WTC11 (cell line): ENCODE measurements around the gene ROBO4. TPM values are rescaled to one million over a fixed set of nuclear protein-coding genes. Genes with fewer than 3 reads are reported as not detected.

ENCODE experiments used
- ATAC-seq: fragments of 200-7000 bp; cut with Tn5 transposase; 2 replicates; pipeline ENCODE4 v1.10.0; 2021; ENCODE audit warnings: mild to moderate bottlenecking, moderate library complexity
- CTCF ChIA-PET: fragments of 300-600 bp; sonication (Branson Sonifier 250); formaldehyde crosslinking; loops from one replicate; lab custom pipeline; 2021; ENCODE audit warnings: antibody characterized with exemption; lab: Charles Lee
- POLR2A ChIA-PET: fragments of 350-600 bp; sonication (Branson Sonifier 250); formaldehyde crosslinking; loops from one replicate; lab custom pipeline; 2021; ENCODE audit warnings: antibody characterized with exemption; lab: Charles Lee
- DNase-seq: peaks from one replicate; pipeline ENCODE4 v3.0.0; 2021; ENCODE audit warnings: low spot score
- H3K27ac Mint-ChIP-seq: 2 replicates; pipeline ENCODE4 v1.8.0; 2021; ENCODE audit warnings: mixed read lengths
- H3K27me3 Mint-ChIP-seq: 2 replicates; pipeline ENCODE4 v1.8.0; 2021; ENCODE audit warnings: low read depth, mild to moderate bottlenecking, moderate library complexity, mixed read lengths
- H3K36me3 Mint-ChIP-seq: 2 replicates; pipeline ENCODE4 v1.8.0; 2021; ENCODE audit warnings: mixed read lengths
- H3K4me1 Mint-ChIP-seq: 2 replicates; pipeline ENCODE4 v1.8.0; 2022; ENCODE audit warnings: mixed read lengths
- H3K4me3 Mint-ChIP-seq: 2 replicates; pipeline ENCODE4 v1.8.0; 2021; ENCODE audit warnings: mild to moderate bottlenecking, moderate library complexity, mixed read lengths
- H3K9me3 Mint-ChIP-seq: 2 replicates; pipeline ENCODE4 v1.8.0; 2021; ENCODE audit warnings: mixed read lengths
- ATF1 ChIP-seq: sonication (generic); formaldehyde crosslinking; IDR thresholded peaks from 2 replicates; pipeline ENCODE4 v1.8.1; 2023; ENCODE audit warnings: mild to moderate bottlenecking, moderate library complexity, missing genetic modification reagents
- GRHL2 ChIP-seq: fragments of 250-450 bp; sonication (Bioruptor Pico); IDR thresholded peaks from 2 replicates; pipeline ENCODE4 v1.8.0; 2022; ENCODE audit warnings: mild to moderate bottlenecking, moderate library complexity; ENCODE audit not compliant: insufficient replicate concordance, severe bottlenecking
- JUN ChIP-seq: sonication (generic); formaldehyde crosslinking; IDR thresholded peaks from 2 replicates; pipeline ENCODE4 v1.8.0; 2023; ENCODE audit warnings: mild to moderate bottlenecking, missing genetic modification reagents
- NFATC4 ChIP-seq: fragments of 250-450 bp; sonication (Bioruptor Pico); IDR thresholded peaks from 2 replicates; pipeline ENCODE4 v1.9.0; 2021; ENCODE audit warnings: mild to moderate bottlenecking
- NFE2L1 ChIP-seq: sonication (generic); formaldehyde crosslinking; IDR thresholded peaks from 2 replicates; pipeline ENCODE4 v1.8.1; 2023; ENCODE audit warnings: missing genetic modification reagents
- RORB ChIP-seq: fragments of 250-450 bp; sonication (Bioruptor Pico); IDR thresholded peaks from 2 replicates; pipeline ENCODE4 v1.9.0; 2021; ENCODE audit warnings: mild to moderate bottlenecking
- SMAD3 ChIP-seq: sonication (generic); formaldehyde crosslinking; IDR thresholded peaks from 2 replicates; pipeline ENCODE4 v1.8.0; 2022; ENCODE audit warnings: missing genetic modification reagents, mild to moderate bottlenecking, borderline replicate concordance
- TEAD1 ChIP-seq: sonication (generic); formaldehyde crosslinking; IDR thresholded peaks from 2 replicates; pipeline ENCODE4 v1.8.0; 2022; ENCODE audit warnings: mild to moderate bottlenecking, missing genetic modification reagents
- ZNF396 ChIP-seq: fragments of 250-450 bp; sonication (Bioruptor Pico); IDR thresholded peaks from 2 replicates; pipeline ENCODE4 v1.8.0; 2021; ENCODE audit warnings: mild to moderate bottlenecking, moderate library complexity, borderline replicate concordance
- ZNF423 ChIP-seq: fragments of 250-450 bp; sonication (Bioruptor Pico); IDR thresholded peaks from 2 replicates; pipeline ENCODE4 v2.1.2; 2022; ENCODE audit warnings: mild to moderate bottlenecking, moderate library complexity
- ZNF671 ChIP-seq: fragments of 250-450 bp; sonication (Bioruptor Pico); IDR thresholded peaks from 2 replicates; pipeline ENCODE4 v1.8.0; 2021; ENCODE audit warnings: mild to moderate bottlenecking
- total RNA-seq: library from RNA; stranded (reverse); gene quantifications from 3 replicates; pipeline ENCODE4 v1.2.3, GENCODE V29; 2021
- TF ChIP-seq, protein P1 (sequence below): fragments of 200-600 bp; IDR thresholded peaks from 2 replicates; pipeline ENCODE4 v1.8.0; 2022; ENCODE audit warnings: antibody characterized with exemption
- TF ChIP-seq, protein P2 (sequence below): sonication (generic); formaldehyde crosslinking; IDR thresholded peaks from 2 replicates; pipeline ENCODE4 v1.8.1; 2023; ENCODE audit warnings: mild to moderate bottlenecking, missing genetic modification reagents, borderline replicate concordance
- TF ChIP-seq, protein P3 (sequence below): sonication (generic); formaldehyde crosslinking; IDR thresholded peaks from 2 replicates; pipeline ENCODE4 v1.8.0; 2022; ENCODE audit warnings: mild to moderate bottlenecking, missing genetic modification reagents
- TF ChIP-seq, protein P4 (sequence below): sonication (generic); formaldehyde crosslinking; IDR thresholded peaks from 2 replicates; pipeline ENCODE4 v1.8.1; 2022; ENCODE audit warnings: low read depth, missing genetic modification reagents, borderline replicate concordance
- TF ChIP-seq, protein P5 (sequence below): sonication (generic); formaldehyde crosslinking; IDR thresholded peaks from 2 replicates; pipeline ENCODE4 v1.8.1; 2022; ENCODE audit warnings: mild to moderate bottlenecking, moderate library complexity, missing genetic modification reagents
- TF ChIP-seq, protein P6 (sequence below): fragments of 250-450 bp; sonication (Bioruptor Pico); conservative IDR thresholded peaks from 2 replicates; pipeline ENCODE4 v1.9.0; 2021; ENCODE audit warnings: mild to moderate bottlenecking
- TF ChIP-seq, protein P7 (sequence below): sonication (generic); formaldehyde crosslinking; IDR thresholded peaks from 2 replicates; pipeline ENCODE4 v1.8.0; 2023; ENCODE audit warnings: missing genetic modification reagents
- TF ChIP-seq, protein P8 (sequence below): sonication (generic); formaldehyde crosslinking; IDR thresholded peaks from 2 replicates; pipeline ENCODE4 v1.8.0; 2022; ENCODE audit warnings: mild to moderate bottlenecking, missing genetic modification reagents

The ROBO4 gene
- total RNA-seq, 1 experiment from 2014 or later = 0.13 TPM

DNA sequence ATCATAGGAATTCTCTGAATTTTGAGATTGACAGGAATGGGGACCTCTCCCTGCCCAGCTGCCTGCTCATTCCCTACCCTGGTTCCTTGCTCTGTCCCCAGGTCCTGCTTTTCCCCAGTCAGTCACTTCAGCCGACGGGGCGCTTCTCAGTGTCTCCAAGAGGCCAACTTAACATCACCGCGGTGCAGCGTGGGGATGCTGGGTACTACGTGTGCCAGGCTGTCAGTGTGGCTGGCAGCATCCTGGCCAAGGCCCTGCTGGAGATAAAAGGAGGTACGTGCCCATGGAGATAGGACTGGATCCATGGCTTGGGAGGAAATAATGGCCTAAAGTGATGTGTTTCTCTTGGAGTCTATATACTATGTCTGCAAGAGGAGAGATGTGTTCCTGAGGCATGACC, 25.4 kb downstream of the ROBO4 start (continued):
- TF ChIP-seq, protein P1, sequence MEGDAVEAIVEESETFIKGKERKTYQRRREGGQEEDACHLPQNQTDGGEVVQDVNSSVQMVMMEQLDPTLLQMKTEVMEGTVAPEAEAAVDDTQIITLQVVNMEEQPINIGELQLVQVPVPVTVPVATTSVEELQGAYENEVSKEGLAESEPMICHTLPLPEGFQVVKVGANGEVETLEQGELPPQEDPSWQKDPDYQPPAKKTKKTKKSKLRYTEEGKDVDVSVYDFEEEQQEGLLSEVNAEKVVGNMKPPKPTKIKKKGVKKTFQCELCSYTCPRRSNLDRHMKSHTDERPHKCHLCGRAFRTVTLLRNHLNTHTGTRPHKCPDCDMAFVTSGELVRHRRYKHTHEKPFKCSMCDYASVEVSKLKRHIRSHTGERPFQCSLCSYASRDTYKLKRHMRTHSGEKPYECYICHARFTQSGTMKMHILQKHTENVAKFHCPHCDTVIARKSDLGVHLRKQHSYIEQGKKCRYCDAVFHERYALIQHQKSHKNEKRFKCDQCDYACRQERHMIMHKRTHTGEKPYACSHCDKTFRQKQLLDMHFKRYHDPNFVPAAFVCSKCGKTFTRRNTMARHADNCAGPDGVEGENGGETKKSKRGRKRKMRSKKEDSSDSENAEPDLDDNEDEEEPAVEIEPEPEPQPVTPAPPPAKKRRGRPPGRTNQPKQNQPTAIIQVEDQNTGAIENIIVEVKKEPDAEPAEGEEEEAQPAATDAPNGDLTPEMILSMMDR = no peak
- TF ChIP-seq RORB (CRISPR knock-in tag) (no peak), JUN (no peak), ZNF671 (CRISPR knock-in tag) (no peak)
- TF ChIP-seq, protein P2, sequence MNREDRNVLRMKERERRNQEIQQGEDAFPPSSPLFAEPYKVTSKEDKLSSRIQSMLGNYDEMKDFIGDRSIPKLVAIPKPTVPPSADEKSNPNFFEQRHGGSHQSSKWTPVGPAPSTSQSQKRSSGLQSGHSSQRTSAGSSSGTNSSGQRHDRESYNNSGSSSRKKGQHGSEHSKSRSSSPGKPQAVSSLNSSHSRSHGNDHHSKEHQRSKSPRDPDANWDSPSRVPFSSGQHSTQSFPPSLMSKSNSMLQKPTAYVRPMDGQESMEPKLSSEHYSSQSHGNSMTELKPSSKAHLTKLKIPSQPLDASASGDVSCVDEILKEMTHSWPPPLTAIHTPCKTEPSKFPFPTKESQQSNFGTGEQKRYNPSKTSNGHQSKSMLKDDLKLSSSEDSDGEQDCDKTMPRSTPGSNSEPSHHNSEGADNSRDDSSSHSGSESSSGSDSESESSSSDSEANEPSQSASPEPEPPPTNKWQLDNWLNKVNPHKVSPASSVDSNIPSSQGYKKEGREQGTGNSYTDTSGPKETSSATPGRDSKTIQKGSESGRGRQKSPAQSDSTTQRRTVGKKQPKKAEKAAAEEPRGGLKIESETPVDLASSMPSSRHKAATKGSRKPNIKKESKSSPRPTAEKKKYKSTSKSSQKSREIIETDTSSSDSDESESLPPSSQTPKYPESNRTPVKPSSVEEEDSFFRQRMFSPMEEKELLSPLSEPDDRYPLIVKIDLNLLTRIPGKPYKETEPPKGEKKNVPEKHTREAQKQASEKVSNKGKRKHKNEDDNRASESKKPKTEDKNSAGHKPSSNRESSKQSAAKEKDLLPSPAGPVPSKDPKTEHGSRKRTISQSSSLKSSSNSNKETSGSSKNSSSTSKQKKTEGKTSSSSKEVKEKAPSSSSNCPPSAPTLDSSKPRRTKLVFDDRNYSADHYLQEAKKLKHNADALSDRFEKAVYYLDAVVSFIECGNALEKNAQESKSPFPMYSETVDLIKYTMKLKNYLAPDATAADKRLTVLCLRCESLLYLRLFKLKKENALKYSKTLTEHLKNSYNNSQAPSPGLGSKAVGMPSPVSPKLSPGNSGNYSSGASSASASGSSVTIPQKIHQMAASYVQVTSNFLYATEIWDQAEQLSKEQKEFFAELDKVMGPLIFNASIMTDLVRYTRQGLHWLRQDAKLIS (CRISPR knock-in tag) = no peak
- TF ChIP-seq, protein P3, sequence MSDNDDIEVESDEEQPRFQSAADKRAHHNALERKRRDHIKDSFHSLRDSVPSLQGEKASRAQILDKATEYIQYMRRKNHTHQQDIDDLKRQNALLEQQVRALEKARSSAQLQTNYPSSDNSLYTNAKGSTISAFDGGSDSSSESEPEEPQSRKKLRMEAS (CRISPR knock-in tag) = no peak

DNA sequence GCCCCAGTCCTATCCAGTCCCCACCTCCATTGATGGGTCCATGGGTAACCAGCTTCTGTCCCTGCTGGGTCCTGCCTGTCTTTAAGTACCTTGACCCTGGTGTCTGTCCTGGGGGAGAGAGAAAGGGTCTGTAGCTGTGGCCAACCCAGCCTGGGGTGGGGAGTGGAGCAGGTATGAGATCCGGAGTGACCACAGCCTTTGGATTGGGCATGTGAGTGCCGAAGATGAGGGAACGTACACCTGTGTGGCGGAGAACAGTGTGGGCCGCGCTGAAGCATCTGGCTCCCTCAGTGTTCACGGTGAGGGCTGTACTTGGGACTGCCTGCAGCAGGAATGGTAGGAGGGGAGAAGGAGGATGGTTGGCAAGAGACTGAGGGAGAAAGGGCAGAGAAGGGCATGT, 27.2 kb downstream of the ROBO4 start:
- ChIA-PET CTCF (no interaction called here), POLR2A (no interaction called here)
- H3K4me3 Mint-ChIP-seq = no peak overlapping the region
- ATAC-seq (no peak), DNase-seq (no peak)
- no peaks in the 10 kb centered on the region for H3K9me3 Mint-ChIP-seq
- H3K27me3 Mint-ChIP-seq = peaks cover 100% of the 10 kb centered on the region
- no peak overlapping the region for H3K27ac Mint-ChIP-seq
- H3K36me3 Mint-ChIP-seq = no peaks in the 10 kb centered on the region
- peaks cover 25% of the 10 kb centered on the region for H3K4me1 Mint-ChIP-seq
- TF ChIP-seq NFE2L1 (CRISPR knock-in tag) = no peak
- TF ChIP-seq SMAD3 (CRISPR knock-in tag) = no peak
- TF ChIP-seq ZNF671 (CRISPR knock-in tag) = no peak
- TF ChIP-seq, protein P4, sequence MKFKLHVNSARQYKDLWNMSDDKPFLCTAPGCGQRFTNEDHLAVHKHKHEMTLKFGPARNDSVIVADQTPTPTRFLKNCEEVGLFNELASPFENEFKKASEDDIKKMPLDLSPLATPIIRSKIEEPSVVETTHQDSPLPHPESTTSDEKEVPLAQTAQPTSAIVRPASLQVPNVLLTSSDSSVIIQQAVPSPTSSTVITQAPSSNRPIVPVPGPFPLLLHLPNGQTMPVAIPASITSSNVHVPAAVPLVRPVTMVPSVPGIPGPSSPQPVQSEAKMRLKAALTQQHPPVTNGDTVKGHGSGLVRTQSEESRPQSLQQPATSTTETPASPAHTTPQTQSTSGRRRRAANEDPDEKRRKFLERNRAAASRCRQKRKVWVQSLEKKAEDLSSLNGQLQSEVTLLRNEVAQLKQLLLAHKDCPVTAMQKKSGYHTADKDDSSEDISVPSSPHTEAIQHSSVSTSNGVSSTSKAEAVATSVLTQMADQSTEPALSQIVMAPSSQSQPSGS (CRISPR knock-in tag) = no peak
- TF ChIP-seq, protein P5, sequence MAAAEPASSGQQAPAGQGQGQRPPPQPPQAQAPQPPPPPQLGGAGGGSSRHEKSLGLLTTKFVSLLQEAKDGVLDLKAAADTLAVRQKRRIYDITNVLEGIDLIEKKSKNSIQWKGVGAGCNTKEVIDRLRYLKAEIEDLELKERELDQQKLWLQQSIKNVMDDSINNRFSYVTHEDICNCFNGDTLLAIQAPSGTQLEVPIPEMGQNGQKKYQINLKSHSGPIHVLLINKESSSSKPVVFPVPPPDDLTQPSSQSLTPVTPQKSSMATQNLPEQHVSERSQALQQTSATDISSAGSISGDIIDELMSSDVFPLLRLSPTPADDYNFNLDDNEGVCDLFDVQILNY = no peak
- TF ChIP-seq, protein P6, sequence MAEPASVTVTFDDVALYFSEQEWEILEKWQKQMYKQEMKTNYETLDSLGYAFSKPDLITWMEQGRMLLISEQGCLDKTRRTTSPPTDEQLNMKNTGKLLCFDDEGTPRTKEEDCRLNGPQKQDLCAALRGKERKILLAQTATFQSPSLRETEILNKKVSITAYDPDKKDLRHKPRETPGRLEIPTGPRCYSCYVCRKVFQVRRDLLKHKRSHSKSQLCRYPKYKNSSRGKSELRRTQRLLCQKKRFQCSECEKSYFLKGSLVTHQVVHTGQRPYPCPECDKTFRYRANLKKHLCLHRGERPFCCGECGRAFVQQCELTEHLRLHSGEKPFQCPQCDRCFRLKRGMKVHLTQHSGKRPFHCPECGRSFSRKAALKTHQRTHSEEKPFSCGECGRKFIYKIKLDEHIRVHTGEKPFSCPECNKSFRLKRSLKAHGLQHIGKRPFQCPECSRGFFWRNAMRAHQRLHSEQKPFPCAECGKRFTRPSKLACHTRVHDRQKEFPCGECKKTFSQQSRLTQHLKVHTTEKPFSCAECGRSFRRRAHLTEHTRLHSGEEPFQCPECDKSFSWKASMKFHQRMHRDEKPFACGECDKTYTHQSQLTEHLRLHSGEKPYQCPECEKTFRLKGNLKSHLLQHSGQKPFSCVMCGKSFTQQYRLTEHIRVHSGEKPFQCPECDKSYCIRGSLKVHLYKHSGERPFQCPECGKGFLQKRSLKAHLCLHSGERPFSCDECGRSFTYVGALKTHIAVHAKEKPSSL (CRISPR knock-in tag) = no peak
- no peak for TF ChIP-seq NFATC4 (CRISPR knock-in tag)
- TF ChIP-seq, protein P2 (CRISPR knock-in tag) = no peak
- TF ChIP-seq ATF1 (CRISPR knock-in tag) = no peak
- TF ChIP-seq GRHL2 = no peak
- TF ChIP-seq ZNF423 (CRISPR knock-in tag) = no peak
- no peak for TF ChIP-seq TEAD1 (CRISPR knock-in tag)
- TF ChIP-seq, protein P7, sequence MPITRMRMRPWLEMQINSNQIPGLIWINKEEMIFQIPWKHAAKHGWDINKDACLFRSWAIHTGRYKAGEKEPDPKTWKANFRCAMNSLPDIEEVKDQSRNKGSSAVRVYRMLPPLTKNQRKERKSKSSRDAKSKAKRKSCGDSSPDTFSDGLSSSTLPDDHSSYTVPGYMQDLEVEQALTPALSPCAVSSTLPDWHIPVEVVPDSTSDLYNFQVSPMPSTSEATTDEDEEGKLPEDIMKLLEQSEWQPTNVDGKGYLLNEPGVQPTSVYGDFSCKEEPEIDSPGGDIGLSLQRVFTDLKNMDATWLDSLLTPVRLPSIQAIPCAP (CRISPR knock-in tag) = no peak
- TF ChIP-seq, protein P8, sequence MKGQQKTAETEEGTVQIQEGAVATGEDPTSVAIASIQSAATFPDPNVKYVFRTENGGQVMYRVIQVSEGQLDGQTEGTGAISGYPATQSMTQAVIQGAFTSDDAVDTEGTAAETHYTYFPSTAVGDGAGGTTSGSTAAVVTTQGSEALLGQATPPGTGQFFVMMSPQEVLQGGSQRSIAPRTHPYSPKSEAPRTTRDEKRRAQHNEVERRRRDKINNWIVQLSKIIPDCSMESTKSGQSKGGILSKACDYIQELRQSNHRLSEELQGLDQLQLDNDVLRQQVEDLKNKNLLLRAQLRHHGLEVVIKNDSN (CRISPR knock-in tag) = no peak
- no peak for TF ChIP-seq ZNF396 (CRISPR knock-in tag)
